NCI-H1417 treated with DMSO at 0.1 percent for 48 hours (cell line): Measurements from ENCODE around the gene TGM2.
"Not testable (repeated sequence)": the region's sequence is repeated elsewhere in the genome, so short reads cannot be mapped to it uniquely, and the experiment has no call there.

Experiments used
- DNase-seq: peaks from one replicate; lab custom pipeline; 2025; lab: John Stamatoyannopoulos, UW

Gene TGM2

GRCh38 chr20:38115205-38115604 lies 49.9 kb downstream of the TGM2 start:
- no peak for DNase-seq

DNA sequence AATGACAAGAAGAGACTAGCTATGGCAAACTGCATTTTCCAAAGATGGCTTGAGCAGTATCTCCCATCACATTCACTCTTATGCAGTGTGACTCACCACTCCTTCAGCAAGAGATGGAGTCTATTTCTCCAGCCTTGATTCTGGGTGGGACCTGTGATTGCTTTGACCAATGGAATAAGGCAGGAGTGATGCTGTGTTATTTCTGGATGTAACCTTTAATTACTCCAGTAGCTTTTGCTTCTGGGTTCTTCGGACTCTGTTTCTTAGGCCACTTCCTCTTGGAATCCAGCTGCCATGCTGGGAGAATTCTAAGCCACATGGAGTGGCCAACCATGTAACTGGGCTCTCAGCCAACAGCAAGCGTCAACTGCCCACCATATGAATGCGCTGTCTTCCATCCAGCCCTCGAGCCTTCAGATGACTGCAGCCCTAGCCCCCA lies 50.7 kb downstream of the TGM2 start:
- no peak for DNase-seq

DNA sequence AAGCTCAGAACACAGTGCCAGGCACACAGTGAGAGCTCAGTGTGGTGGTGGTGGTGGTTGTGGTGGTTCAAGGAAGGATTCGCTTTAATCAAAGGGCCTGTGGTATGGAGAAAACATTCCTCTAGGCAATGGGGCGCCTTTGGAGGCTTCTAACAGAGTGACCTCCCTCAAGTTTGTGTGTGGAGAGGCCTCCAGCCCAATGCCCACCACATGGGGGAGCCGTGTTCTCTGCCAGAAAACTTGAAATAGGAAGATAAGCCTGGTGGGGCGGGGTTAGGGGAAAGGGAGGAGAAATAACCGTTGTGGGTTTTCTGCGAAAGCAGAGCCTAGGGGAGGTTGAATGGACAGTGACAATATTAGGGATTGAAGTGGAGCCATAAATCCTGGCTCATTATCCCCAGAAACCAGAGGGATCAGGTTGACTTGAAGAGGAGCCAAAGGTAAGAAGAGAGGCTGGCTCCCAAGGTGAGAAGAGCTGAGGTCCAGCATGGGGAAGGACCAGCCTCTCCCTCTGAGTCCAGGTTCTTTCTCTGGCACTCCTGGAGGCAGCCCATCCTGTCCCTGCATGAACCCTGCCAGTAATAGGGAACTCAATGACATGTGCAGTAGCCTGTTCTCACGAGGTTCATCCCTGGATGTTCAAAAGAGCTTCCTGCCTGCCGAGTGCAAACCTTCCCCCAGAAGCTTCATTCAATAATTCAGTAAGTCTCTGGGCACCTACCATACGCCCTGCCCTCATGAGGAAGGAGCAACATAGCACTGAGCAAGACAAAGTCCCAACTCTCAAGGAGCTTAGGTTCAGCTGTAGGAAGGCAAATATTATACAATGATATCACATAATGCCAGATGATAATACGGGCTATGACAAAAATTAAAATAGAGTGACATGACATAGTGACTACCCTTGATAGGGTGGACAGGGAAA lies 51.4 kb downstream of the TGM2 start:
- DNase-seq = no peak

DNA sequence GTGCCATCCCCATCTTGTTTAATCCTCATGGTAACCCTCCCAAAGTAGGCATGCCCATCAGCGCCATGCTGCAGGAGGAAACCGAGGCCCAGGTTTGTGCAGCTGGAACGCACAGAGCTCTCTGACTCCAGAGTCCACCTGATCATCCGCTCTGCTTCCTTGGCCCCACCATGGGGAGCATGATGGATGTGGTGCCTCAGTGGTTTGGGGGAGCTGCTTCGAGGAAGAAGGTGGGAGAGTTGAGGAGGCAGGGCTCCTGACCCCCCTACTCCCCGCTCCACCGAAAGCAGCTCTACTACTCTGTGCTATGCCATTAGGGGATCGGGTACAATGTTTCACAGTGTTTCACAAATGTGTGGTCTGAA lies 52.2 kb downstream of the TGM2 start:
- DNase-seq = no peak

GRCh38 chr20:38112261-38112929 lies 52.7 kb downstream of the TGM2 start:
- DNase-seq = no peak

DNA sequence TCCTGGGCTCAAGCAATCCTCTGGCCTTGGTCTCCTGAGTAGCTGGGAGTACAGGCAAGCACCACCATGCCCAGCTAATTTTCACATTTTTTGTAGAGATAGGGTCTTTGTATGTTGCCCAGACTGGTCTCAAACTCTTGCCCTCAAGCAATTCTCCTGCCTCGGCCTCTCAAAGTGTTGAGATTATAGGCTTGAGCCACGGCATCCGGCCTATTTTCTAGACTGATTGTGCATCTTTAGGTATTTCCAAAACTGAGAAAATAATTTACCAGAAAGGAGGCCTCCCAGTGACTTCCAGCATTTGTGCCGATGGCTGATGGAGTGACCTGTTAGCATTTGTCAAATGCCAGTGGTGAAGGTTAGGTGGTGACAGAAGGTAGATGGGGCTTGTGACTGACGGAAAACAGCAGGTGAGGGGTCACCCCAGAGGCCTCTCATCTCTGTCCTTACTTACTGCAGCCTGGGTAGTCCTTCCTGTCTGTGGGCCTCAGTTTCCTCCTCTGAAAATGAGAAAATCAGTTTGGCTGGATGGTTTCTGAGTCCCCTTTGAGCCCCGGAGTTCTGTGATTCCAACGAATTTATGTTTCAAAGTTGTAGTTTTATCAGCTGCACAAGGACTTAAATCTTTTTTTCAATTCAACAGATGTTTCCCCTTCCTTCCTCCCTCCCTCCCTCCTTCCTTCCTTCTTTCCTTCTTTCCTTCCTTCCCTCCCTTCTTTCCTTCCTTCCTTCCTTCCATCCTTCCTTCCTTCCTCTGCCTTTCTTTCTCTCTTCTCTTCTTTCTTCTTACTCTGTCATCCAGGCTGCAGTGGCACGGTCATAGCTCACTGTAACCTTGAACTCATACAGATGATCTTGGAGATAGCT lies 53.5 kb downstream of the TGM2 start:
- no peak for DNase-seq

DNA sequence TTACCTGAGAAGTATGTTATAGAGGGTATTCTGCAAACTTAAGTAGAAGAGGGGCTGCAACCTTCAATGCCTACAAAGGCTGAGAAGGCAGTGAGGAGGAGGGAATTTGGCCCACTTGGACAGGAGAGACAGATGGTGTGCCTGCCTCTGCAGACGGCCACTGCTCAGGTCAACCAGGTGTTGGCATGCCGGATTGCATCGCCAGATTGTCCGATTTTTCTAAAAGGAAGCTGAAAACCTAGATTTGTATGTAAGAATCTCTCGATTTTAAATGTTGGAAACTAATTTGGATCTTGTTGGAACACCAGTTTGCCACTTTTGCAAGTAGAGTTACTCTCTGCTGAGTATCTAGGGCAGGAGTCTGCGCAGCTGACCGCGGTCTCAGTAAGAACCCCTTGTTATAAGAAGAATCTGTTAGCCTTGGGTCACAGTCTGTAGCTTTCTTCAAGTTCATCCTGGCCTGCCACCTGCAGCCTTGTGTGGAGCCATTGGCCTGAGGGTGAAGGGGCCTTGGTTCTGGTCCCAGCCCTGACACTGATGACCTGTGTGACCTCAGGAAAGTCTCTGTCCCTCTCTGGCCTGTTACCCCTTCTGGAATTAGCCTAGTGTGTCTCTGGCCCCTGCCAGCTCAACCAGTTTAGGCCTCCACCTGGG lies 54.4 kb downstream of the TGM2 start:
- DNase-seq = no peak

DNA sequence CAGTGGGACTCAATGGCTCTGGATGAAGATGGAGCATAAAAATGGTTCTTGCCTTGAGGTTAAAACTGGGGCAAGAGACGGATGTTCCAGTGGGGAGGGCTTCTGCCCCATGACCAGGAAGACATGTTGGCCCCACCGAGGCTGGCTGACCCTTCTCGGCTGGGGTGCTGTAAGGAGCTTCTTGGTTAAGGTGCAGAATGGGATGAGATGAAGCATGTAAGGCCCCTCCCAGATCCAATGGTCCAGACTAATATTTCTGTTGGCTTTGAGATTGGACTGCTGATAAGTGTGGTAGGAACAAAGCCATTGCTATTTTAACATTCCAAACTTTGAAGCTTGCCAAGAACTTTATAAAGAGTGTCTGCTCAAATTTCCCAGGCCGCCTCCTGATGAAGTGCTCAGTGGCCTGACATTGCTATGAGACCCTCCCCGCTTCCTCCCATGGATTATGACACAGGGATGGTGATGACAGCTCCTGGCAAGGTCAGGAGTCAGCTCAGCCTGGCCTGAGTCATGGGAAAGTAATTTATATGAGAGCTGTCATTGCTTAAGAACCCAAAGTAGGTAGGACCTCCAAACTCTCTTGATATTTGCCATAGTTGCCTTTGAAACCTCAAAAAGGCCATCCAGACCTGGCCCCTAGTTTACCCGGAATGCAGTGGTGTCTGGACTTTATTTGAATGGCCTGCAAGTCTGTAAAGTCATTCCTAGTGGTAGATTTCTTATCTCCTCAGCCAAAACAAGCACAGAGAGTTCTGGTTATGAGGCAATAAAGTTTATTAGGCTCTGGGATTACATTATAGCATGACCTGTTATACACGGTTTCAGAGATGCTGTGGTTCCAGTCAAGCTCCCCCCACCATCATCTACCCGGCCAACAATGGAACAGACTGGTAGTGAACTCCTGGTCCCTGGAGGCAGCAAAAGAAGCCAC lies 55.2 kb downstream of the TGM2 start:
- no peak for DNase-seq

- no peak for DNase-seq
Observed at GRCh38 chr20:38108986-38109541, 56.0 kb downstream of the TGM2 start.

GRCh38 chr20:38108438-38108985 lies 56.6 kb downstream of the TGM2 start:
- no peak for DNase-seq

DNA sequence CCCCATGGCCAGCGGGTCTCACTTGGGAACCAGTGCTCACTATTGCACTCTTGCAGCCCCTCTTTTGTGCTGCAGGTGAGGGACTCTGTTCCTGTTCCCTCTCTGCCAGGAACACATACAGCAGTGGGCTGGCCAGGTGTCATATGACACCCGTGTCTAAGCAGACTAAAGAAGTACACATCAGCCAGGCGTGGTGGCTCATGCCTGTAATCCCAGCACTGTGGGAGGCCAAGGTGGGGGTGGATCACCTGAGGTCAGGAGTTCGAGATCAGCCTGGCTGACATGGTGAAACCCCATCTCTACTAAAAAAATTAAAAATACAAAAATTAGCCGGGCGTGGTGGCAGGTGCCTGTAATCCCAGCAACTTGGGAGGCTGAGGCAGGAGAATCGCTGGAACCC lies 57.2 kb downstream of the TGM2 start:
- DNase-seq = not testable (repeated sequence)

DNA sequence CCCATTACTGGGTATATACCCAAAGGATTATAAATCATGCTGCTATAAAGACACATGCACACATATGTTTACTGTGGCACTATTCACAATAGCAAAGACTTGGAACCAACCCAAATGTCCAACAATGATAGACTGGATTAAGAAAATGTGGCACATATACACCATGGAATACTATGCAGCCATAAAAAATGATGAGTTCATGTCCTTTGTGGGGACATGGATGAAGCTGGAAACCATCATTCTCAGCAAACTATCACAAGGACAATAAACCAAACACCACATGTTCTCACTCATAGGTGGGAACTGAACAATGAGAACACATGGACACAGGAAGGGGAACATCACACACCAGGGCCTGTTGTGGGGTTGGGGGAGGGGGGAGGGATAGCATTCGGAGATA lies 57.7 kb downstream of the TGM2 start:
- not testable (repeated sequence) for DNase-seq

- DNase-seq = no peak
Observed at GRCh38 chr20:38106461-38106860, 58.6 kb downstream of the TGM2 start.

DNA sequence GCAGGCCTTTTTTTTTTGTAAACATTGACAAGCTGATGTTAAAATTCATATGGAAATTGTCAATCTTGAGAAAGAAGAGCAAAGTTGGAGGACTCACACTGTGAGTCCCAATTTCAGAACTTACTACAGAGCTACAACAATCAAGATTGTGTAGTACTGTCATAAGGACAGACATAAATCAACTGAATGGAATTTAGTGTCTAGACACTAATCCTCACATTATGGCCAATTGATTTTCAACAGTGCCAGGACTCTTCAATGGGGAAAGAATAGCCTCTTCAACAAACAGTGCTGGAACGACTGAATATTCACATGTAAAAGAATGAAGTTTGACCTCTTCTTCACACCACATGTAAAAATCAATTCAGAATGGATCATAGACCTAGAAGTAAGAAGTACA lies 60.8 kb downstream of the TGM2 start:
- DNase-seq = no peak

- not testable (repeated sequence) for DNase-seq
Observed at GRCh38 chr20:38102206-38102605, 62.9 kb downstream of the TGM2 start.

DNA sequence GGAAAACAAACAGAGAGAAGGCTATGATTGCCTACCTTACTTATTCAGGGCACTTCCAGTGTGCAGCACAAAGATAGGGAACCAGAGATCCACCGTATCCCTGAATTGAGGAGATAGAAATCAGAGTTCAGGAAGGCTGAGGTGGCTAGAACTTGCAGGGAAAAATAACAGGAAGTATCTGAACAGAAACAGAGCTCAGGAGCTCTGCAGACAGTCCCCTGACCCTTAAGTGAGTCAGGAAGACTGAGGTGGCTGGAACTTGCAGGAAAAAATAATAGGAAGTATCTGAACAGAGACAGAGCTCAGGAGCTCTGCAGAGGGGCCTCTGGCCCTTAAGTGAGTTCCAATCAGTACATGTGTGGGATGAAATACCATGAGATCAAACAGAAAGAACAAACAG lies 66.1 kb downstream of the TGM2 start:
- DNase-seq = no peak

DNA sequence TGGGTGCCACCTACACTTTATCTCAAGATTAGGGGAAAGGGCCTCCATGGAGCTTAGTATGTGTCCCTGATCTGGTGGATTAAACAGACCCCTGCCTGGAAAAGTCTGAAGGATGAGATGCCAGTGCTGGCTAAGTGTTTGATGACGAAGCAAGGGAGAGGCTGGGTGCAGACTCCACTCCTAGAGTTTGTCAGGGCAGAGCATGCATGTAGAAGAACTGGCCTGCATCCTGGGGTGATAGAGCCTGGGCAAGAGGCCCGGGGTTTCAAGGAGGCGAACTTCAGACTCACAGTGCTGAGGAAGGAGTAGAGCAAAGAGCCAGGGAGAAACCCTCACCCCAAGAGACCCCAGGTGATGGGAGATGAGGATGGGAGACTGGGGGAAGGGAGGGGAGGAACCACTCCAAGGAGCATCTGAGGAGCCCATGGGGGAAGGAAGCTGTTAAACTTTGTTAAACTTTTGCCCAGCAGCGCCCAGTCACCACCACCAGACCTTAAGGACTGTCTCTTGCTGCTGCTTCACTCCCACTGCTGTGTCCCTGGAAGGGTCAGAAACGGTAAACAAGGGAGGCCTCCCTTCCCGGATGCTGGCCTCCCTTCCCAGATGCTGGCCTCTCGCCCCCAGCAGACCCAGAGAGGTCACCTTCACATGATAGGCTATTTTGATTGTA lies 69.9 kb downstream of the TGM2 start:
- DNase-seq = no peak

DNA sequence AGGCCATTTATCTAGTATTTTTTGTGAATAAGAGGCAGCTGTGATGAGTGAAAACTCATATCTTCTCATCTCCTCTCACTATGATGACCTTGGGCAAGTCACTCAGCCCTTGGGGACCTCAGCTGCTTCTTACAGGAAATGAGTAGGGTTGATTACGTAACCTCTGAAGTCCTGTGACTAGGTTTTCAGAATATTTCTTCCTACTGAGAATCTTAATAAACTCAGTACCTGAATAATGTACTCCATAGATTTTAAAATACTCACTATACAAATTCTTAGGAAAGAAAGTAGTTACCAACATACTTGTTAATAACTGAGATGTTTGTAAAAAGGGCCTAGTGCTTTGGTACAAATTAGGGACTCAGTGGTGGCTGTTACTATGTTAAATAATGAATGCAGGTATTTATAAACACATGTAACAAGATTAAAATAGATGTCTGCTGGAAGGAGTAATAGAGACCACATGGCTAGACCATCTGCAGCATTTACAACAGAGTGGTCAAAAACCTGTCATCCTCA lies 70.6 kb downstream of the TGM2 start:
- no peak for DNase-seq

- no peak for DNase-seq
Observed at GRCh38 chr20:38093641-38094077, 71.4 kb downstream of the TGM2 start.
